Neuronal stem cell (in vitro differentiated cells): ENCODE results near the gene FN3K.
A peak's percentile ranks its signal among the peaks of the same experiment; 100 is the strongest.
"Not testable (repeated sequence)": the region's sequence is repeated elsewhere in the genome, so short reads cannot be mapped to it uniquely, and the experiment has no call there.

Source experiments
- DNase-seq: peaks from one replicate; pipeline ENCODE4 v3.0.0-alpha.2; 2013; ENCODE audit warnings: low spot score
- H2AFZ ChIP-seq: one replicate; pipeline ENCODE4 v1.6.1; 2013; ENCODE audit warnings: mild to moderate bottlenecking, low read length, inconsistent platforms
- H2AK5ac ChIP-seq: 2 replicates; pipeline ENCODE4 v1.6.1; 2013; ENCODE audit warnings: low read depth, mild to moderate bottlenecking, inconsistent platforms, low read length, moderate library complexity, mixed read lengths
- H2BK120ac ChIP-seq: 2 replicates; pipeline ENCODE4 v1.6.1; 2013; ENCODE audit warnings: low read depth, mild to moderate bottlenecking, inconsistent platforms, low read length, moderate library complexity, mixed read lengths
- H2BK12ac ChIP-seq: one replicate; pipeline ENCODE4 v1.6.1; 2013; ENCODE audit warnings: low read length, inconsistent platforms
- H2BK15ac ChIP-seq: 2 replicates; pipeline ENCODE4 v1.6.1; 2013; ENCODE audit warnings: mild to moderate bottlenecking, low read length, inconsistent platforms, mixed read lengths
- H2BK5ac ChIP-seq: one replicate; pipeline ENCODE4 v1.6.1; 2013; ENCODE audit warnings: inconsistent platforms, mild to moderate bottlenecking, low read length, moderate library complexity
- H3K14ac ChIP-seq: one replicate; pipeline ENCODE4 v1.6.1; 2013; ENCODE audit warnings: low read length, inconsistent platforms
- H3K18ac ChIP-seq: 2 replicates; pipeline ENCODE4 v1.6.1; 2013; ENCODE audit warnings: low read length, inconsistent platforms
- H3K23ac ChIP-seq: 2 replicates; pipeline ENCODE4 v1.6.1; 2013; ENCODE audit warnings: low read depth, mild to moderate bottlenecking, mixed read lengths, low read length, inconsistent platforms; ENCODE audit not compliant: poor library complexity
- H3K27ac ChIP-seq: replicated peaks from 3 replicates; pipeline ENCODE4 v1.5.1; 2013; ENCODE audit warnings: low read length, inconsistent platforms
- H3K27me3 ChIP-seq, 3 experiments: 2 replicates each; pipeline ENCODE4 v1.6.1; 2013; ENCODE audit warnings: low read length in 3 of 3, mild to moderate bottlenecking in 2 of 3, inconsistent platforms in 1 of 3, low read depth in 1 of 3, mixed read lengths in 1 of 3, moderate library complexity in 1 of 3; ENCODE audit not compliant: control insufficient read depth in 3 of 3, insufficient read depth in 3 of 3
- H3K36me3 ChIP-seq, 2 donors: replicated peaks in 1 of 2; 2 replicates each; pipeline ENCODE4 v1.6.1; 2013; ENCODE audit warnings: low read length in 2 of 2; ENCODE audit not compliant: control insufficient read depth in 2 of 2, insufficient read depth in 2 of 2
- H3K4ac ChIP-seq: 2 replicates; pipeline ENCODE4 v1.6.1; 2013; ENCODE audit warnings: inconsistent platforms, mild to moderate bottlenecking, low read length, moderate library complexity
- H3K4me1 ChIP-seq, 2 donors: 1 replicate in 1 of 2; 2 replicates in 1 of 2; pipeline ENCODE4 v1.6.1; 2013; ENCODE audit warnings: low read length in 2 of 2, low read depth in 1 of 2; ENCODE audit not compliant: control insufficient read depth in 2 of 2, insufficient read depth in 1 of 2
- H3K4me2 ChIP-seq: one replicate; pipeline ENCODE4 v1.6.1; 2013; ENCODE audit warnings: mild to moderate bottlenecking, low read length, inconsistent platforms; ENCODE audit not compliant: insufficient read depth, poor library complexity, severe bottlenecking
- H3K4me3 ChIP-seq, 2 donors: 2 replicates each; pipeline ENCODE4 v1.5.1; 2013; ENCODE audit warnings: low read length in 2 of 2, mild to moderate bottlenecking in 2 of 2, inconsistent platforms in 1 of 2, moderate library complexity in 1 of 2
- H3K79me1 ChIP-seq: one replicate; pipeline ENCODE4 v1.6.1; 2013; ENCODE audit warnings: low read depth, mild to moderate bottlenecking, inconsistent platforms, low read length, moderate library complexity
- H3K9ac ChIP-seq: one replicate; pipeline ENCODE4 v1.6.1; 2013; ENCODE audit warnings: mild to moderate bottlenecking, low read depth, low read length, inconsistent platforms; ENCODE audit not compliant: poor library complexity
- H3K9me3 ChIP-seq, 2 donors: replicated peaks in 1 of 2; 2 replicates each; pipeline versions ENCODE3 to v1.6.1; 2013; ENCODE audit warnings: low read length in 2 of 2, mild to moderate bottlenecking in 2 of 2, inconsistent platforms in 1 of 2, low read depth in 1 of 2, mixed read lengths in 1 of 2, moderate library complexity in 1 of 2; ENCODE audit not compliant: control insufficient read depth in 2 of 2, insufficient read depth in 1 of 2
- H4K8ac ChIP-seq: one replicate; pipeline ENCODE4 v1.6.1; 2013; ENCODE audit warnings: low read depth, mild to moderate bottlenecking, inconsistent platforms, low read length, moderate library complexity
- H4K91ac ChIP-seq: one replicate; pipeline ENCODE4 v1.6.1; 2013; ENCODE audit warnings: low read length, low read depth, mild to moderate bottlenecking, inconsistent platforms; ENCODE audit not compliant: poor library complexity
- WGBS, 2 donors: extraction: QIAGEN DNeasy Blood & Tissue Kit; methylation state at CpG; one replicate each; pipeline ENCODE4 v1.1.7; 2013; ENCODE audit warnings: missing lambda C conversion rate in 2 of 2, mixed read lengths in 1 of 2; ENCODE audit not compliant: insufficient read length in 2 of 2, insufficient replicate concordance in 1 of 2; ENCODE audit errors: extremely low coverage in 2 of 2; 5-methylcytosine and 5-hydroxymethylcytosine counted together

The FN3K gene

GRCh38 chr17:82774456-82774855 lies 39.0 kb downstream of the FN3K start:
- H3K4me1 ChIP-seq, H2AFZ ChIP-seq, H2BK12ac ChIP-seq, H3K4me2 ChIP-seq, H4K8ac ChIP-seq, H3K4ac ChIP-seq, H2BK15ac ChIP-seq, H2BK5ac ChIP-seq, H3K14ac ChIP-seq, H4K91ac ChIP-seq, H3K4me3 ChIP-seq, H2BK120ac ChIP-seq, H3K9ac ChIP-seq, H3K27ac ChIP-seq, H2AK5ac ChIP-seq, H3K18ac ChIP-seq, DNase-seq, H3K79me1 ChIP-seq, H3K27me3 ChIP-seq, H3K9me3 ChIP-seq, H3K23ac ChIP-seq: not testable (repeated sequence)
- peaks cover 31 to 76% of the 10 kb centered on the region in 2 donors for H3K36me3 ChIP-seq
- WGBS, 2 donors = no CpG with 5 or more reads among the region's 19 CpGs

DNA sequence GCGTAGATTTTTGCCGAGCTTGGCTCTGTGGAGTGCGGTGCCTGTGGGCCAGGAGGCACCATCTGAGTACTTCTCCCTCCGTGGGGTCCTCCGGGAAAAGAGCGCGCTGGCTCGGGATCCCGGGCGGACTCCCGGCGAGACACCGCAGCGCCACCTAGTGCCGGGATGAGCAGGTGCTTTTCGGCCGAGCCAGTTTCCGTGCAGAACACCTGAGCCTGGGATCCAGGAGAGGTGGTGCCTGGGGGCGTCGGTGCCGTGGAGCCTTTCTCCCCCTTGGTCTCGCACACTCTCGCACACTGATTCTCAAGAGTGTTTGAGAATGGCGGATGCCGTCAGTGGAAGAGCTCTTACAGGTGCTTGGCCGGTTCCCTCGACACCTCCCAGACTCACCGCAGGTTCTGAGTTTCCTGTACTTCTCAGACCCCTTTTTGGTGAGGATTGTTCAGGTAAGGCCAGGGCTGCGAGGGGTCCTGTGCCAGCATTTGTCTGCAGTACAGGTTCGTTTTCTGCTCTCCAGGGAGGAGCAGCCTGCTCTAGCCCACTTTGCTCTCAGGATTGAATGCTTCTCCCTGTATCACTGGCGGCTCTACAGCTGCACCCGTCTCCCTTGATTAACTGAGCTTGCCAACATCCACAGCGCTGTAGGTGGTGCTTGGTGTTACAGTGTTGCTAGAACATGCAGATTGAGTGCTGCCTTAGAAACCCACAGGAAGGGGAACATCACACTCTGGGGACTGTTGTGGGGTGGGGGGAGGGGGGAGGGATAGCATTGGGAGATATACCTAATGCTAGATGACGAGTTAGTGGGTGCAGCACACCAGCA lies 39.8 kb downstream of the FN3K start:
- peak; percentile 43 for DNase-seq
- Histone ChIP-seq H3K23ac (no peak overlapping the region), H4K91ac (no peak overlapping the region), H2AK5ac (no peak overlapping the region), H3K79me1 (peaks cover 6% of the 10 kb centered on the region), H3K4me3 (no peak overlapping the region), H2AFZ (no peak overlapping the region), H3K4ac (no peak overlapping the region), H3K36me3 (peaks cover 30 to 72% of the 10 kb centered on the region in 2 donors), H3K18ac (no peak overlapping the region), H3K4me1 (no peaks in the 10 kb centered on the region), H2BK120ac (no peak overlapping the region), H4K8ac (no peak overlapping the region), H2BK5ac (no peak overlapping the region), H3K27me3 (no peaks in the 10 kb centered on the region), H3K9me3 (peaks cover 0 to 4% of the 10 kb centered on the region in 2 donors), H2BK12ac (no peak overlapping the region), H3K9ac (no peak overlapping the region), H3K14ac (no peak overlapping the region), H2BK15ac (no peak overlapping the region), H3K4me2 (no peak overlapping the region), H3K27ac (no peak overlapping the region)
- WGBS, 2 donors = no CpG with 5 or more reads among the region's 34 CpGs

GRCh38 chr17:82776454-82776853 lies 41.0 kb downstream of the FN3K start:
- Histone ChIP-seq H3K18ac (no peak overlapping the region), H3K4ac (no peak overlapping the region), H2AK5ac (no peak overlapping the region), H4K91ac (no peak overlapping the region), H3K9ac (no peak overlapping the region), H4K8ac (no peak overlapping the region), H3K79me1 (peaks cover 6% of the 10 kb centered on the region), H3K9me3 (peaks cover 0 to 4% of the 10 kb centered on the region in 2 donors), H3K4me1 (no peaks in the 10 kb centered on the region), H3K4me3 (no peak overlapping the region), H2BK12ac (no peak overlapping the region), H2BK15ac (no peak overlapping the region), H3K27me3 (no peaks in the 10 kb centered on the region), H3K23ac (no peak overlapping the region), H3K36me3 (peaks cover 28 to 64% of the 10 kb centered on the region in 2 donors), H3K27ac (no peak overlapping the region), H3K14ac (no peak overlapping the region), H3K4me2 (no peak overlapping the region), H2BK120ac (no peak overlapping the region), H2AFZ (no peak overlapping the region), H2BK5ac (no peak overlapping the region)
- DNase-seq = no peak
- no CpG with 5 or more reads among the region's 13 CpGs for WGBS, 2 donors

DNA sequence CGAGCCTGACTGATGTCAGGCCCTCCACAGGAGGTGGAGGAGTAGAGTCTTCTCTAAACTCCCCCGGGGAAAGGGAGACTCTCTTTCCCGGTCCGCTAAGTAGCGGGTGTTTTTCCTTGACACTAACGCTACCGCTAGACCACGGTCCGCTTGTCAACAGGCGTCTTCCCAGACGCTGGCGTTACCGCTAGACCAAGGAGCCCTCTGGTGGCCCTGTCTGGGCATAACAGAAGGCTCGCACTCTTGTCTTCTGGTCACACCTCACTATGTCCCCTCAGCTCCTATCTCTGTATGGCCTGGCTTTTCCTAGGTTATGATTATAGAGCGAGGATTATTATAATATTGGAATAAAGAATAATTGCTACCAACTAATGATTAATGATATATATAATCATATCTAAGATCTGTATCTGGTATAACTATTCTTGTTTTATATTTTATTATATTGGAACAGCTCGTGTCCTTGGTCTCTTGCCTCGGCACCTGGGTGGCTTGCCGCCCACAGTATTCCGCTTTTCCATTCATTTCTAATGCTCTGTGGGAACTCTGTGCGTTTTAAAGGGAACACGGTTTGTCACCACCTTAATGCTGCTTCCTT lies 42.5 kb downstream of the FN3K start:
- not testable (repeated sequence) for H3K9me3 ChIP-seq, H4K8ac ChIP-seq, H3K4me3 ChIP-seq, H4K91ac ChIP-seq, H2BK15ac ChIP-seq, H3K27ac ChIP-seq, H3K14ac ChIP-seq, H2BK120ac ChIP-seq, H3K4ac ChIP-seq, H2BK12ac ChIP-seq, H3K4me2 ChIP-seq, H3K18ac ChIP-seq, H3K23ac ChIP-seq, H3K4me1 ChIP-seq, DNase-seq, H2AFZ ChIP-seq, H2AK5ac ChIP-seq, H3K27me3 ChIP-seq, H2BK5ac ChIP-seq, H3K9ac ChIP-seq
- peaks cover 10% of the 10 kb centered on the region for H3K79me1 ChIP-seq
- H3K36me3 ChIP-seq = peaks cover 25 to 63% of the 10 kb centered on the region in 2 donors
- no CpG with 5 or more reads among the region's 21 CpGs for WGBS, 2 donors
